GM19328 (cell line): Measurements from ENCODE around the gene FANCM.

Experiments
- ATAC-seq: cut with Tn5 transposase; IDR thresholded peaks from one replicate; pipeline ENCODE4 v1.9.1; 2021; ENCODE audit warnings: mild to moderate bottlenecking, moderate library complexity; ENCODE audit not compliant: unreplicated experiment

Gene FANCM

GRCh38 chr14:45135659-45136395, at the start of gene FANCM:
Gene FANCM (plus strand): TSS chr14:45135930. CDS start chr14:45136032, 102 bp downstream.
- ATAC-seq: peak; percentile 25

DNA sequence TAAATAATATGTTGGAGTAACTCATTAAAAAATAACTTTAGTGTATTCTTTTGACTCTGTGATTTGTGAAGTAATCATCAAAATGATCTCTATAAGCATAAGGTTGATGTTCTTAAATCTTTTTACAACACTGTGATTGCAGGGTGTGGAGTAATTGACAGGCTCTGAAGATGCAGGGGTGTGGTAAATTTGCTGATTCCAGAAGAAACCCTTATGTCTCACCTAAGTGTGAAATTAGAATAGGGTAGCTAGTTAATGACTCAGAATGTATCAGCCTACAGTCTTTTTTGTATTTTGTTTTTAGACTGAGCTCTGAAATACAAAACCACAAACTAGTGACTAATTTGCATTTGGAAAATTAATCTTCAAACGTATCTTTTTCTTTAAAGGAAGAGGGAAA, 45.9 kb upstream of the FANCM start:
- ATAC-seq: peak; percentile 60

DNA sequence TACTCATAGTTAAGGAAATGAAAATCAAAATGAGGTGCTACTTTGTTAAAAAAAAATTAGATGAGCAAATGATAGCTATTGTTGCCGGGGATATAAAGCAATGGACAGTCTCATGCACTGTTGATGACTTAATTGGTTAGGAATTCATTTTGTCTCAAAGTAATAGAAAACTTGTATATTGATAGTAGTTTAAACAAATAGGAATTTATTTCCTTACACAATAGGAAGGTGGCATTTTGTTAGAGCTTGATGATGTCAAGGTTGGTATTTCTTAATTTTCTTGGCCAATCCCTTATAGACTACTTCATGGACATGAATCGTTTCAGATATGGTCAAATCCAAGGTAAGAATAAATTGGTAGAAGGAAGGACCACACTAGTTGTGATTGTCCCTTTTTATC, 44.0 kb upstream of the FANCM start:
- ATAC-seq: no peak

- no peak for ATAC-seq
Measured at GRCh38 chr14:45094275-45094674, 41.5 kb upstream of the FANCM start.

DNA sequence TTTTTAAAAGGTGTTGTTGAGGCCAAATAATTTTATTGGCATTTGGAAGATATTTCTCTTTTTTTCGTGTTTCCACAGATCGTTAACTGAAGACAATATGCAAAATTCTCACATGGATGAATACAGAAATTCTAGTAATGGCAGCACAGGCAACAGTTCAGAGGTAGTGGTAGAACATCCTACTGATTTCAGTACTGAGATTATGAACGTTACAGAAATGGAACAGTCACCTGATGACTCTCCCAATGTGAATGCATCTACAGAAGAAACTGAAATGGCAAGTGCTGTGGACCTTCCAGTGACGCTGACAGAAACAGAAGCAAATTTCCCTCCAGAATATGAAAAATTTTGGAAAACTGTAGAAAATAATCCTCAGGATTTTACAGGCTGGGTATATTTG, 40.6 kb upstream of the FANCM start:
- ATAC-seq: no peak

- no peak for ATAC-seq
Measured at GRCh38 chr14:45096218-45096617, 39.5 kb upstream of the FANCM start.

GRCh38 chr14:45103806-45104205, 31.9 kb upstream of the FANCM start:
- ATAC-seq: no peak

- ATAC-seq: no peak
Measured at GRCh38 chr14:45104561-45104960, 31.2 kb upstream of the FANCM start.

- ATAC-seq: no peak
Measured at GRCh38 chr14:45112896-45113781, 22.6 kb upstream of the FANCM start.

DNA sequence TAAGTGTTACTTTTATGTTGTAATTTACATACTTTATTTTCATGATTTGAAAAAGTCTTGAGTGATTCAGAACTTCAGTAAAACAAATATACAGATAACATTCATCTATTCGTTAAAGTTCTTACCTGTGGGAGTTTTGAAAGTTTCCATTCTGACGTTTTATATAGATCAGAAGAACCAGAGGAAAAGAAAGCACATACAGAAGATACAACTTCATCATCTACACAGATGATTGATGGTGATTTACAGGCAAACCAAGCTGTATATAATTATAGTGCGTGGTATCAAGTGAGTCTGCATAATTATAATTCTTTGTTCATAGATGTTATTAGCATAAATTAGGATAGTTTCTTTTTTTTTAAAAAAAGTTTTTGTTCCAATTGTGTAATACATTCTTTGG, 21.4 kb upstream of the FANCM start:
- no peak for ATAC-seq

DNA sequence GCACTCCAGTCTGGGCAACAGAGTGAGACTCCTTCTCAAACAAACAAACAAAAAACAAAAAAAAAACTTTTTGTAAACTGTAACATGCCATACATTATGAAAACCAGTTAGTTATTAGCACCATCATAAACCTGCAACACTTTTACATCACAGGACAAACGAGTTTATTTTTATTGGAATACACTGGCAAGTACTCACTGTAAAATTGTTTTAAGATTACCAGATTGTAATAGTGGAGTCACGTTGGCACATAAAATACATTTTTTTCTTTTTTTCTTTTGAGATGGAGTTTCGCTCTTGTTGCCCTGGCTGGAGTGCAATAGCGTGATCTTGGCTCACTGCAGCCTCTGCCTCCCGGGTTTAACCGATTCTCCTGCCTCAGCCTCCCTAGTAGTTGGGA, 17.1 kb upstream of the FANCM start:
- no peak for ATAC-seq

DNA sequence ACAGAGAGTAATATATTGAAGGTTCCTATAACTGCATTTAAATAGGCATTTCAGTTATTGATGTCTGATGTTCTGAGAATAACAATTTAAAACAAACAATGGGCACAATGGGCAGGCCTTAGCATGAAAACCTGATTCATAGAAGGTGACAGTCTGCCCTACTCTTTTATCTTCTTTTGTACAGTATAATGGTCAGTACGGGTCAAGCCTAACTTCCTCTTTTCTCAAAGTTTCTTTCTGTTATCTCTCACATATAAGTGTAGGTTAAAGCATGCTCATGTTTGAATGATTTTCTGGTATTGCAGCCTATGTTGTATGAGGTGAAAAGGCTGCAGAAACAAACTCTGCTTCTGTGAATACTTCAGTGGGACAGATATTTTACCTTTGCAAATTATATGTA, 15.6 kb upstream of the FANCM start:
- no peak for ATAC-seq

- ATAC-seq: no peak
Measured at GRCh38 chr14:45123271-45123670, 12.5 kb upstream of the FANCM start.

- ATAC-seq: no peak
Measured at GRCh38 chr14:45125754-45126153, 10.0 kb upstream of the FANCM start.

DNA sequence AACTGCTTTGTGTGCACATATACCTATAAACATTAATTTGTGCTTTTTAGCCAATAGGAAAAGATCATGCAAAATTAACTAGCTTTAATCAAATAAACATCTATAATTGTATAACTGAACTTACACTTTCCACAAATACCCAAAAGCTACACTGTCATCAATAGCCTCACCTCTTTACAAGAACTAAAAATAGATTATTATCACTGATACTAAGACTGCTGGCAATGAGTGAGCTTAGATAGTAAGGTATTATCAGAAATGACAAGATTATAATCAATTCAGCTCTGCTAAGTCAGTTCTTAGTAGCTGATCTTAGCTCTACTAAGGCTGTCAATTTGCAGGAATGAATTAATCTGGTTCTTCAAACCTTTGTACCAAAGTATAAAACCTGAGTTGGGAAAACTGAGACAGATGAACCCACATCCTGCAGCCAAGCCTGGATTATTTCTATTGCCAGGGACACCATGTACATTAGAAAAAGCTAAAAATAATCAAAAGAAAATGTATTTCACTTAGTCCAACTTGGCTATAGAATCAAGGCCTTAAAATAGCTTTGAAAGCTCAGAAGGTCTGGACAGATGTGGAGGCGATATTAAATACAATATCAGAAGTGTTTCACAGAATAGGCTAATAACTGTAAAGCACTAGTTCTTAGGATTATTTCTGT, 6.6 kb upstream of the FANCM start:
- ATAC-seq: no peak

GRCh38 chr14:45133683-45134050, 2.1 kb upstream of the FANCM start:
- no peak for ATAC-seq

DNA sequence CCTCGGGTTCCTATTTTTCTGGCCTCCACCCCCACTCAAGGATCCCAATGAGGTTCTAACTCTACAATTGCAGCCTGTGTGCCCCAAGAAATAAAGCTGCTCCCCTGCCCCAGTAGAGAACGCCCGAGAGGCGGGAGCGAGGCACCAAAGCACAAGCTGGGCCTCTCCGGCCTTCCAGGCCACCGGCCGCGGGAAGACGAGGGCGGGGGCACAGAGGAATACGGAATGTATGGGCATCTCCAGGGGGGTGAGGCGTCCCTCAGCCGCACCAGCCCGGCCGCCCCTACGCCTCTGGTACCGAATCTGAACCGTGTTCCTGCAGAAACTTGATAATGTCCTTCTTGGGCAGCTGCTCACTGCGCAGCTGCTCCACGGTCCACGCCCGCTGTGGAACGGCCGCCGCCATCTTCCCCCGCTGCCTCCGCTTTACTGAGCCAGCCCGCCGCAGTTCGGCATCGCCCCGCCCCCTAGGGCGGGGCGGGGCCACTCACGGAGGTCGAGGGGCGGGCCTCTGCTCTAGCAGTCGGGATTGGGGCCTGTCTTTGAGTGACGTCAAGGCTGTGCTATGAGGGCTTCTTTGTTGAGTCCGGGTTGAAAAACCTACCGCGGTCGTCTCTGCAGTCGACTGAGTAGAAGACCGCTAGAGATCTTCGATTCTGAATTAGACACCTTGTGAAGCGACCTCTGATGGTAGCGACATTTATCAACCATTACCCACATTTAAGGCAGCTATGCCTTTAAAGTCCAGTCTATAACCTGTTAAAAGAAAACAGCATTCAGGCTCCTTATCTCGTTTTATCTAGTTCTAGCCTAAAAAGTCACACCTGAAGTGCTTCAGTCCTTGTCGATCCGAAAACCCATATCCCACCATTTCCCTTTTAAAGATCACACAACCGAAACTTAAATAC, 1.4 kb upstream of the FANCM start, which contains the start of gene FKBP3:
Gene FKBP3, minus strand, starts transcription at position 431 of the 908 bp plus-strand sequence. Its CDS starts 25 bp downstream, at position 406.
- ATAC-seq: peak; percentile 92

DNA sequence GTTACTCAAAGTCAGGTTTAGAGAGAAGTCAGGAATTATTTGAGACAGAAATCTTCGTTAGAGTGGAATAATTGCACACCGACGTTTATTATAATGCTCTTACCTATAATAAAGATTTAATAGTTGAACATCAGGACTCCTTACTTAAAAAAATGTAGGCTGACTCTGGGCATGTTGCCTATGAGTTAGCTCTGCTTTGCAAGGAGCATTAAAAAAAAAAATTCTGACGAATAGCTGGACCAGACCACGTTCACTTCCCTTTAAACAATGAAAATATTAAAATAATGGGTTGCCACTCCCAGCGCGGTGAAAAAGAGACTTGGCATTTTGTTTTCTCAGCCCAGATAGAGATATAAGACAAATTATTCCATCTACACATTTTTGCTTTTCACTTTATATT, 574 bp upstream of the FANCM start:
- no peak for ATAC-seq

GRCh38 chr14:45136399-45136798, 669 bp downstream of the FANCM start:
- ATAC-seq: no peak

DNA sequence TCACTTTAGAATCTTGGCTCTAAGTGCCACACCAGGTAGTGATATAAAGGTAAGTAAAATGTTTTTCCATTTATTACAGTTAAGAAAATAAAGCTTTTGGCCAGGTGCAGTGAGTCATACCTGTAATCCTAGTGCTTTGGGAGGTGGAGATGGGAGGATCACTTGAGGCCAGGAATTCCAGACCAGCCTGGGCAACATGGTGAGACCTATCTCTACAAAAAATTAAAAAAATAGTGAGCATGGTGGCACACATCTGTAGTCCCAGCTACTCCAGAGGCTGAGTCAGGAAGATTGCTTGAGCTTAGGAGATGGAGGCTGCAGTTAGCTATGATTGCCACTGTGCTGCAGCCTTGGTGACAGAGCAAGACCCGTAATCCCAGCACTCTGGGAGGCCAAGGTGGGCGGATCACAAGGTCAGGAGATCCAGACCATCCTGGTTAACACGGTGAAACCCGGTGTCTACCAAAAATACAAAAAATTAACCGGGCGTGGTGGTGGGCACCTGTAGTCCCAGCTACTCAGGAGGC, 5.0 kb downstream of the FANCM start:
- no peak for ATAC-seq
